GM23338 (cell line): Measurements from ENCODE around the gene MUC5B. TPM values are rescaled to one million over a fixed set of nuclear protein-coding genes. Genes with fewer than 3 reads are reported as not detected.

Source experiments
- ATAC-seq: fragments of 200-7000 bp; cut with Tn5 transposase; 3 replicates; pipeline ENCODE4 v1.9.1; 2020
- DNase-seq: peaks from one replicate; pipeline ENCODE4 v3.0.0-alpha.2; 2015; ENCODE audit warnings: low spot score
- H2AFZ ChIP-seq: fragments of 200-600 bp; sonication (generic); 2 replicates; pipeline ENCODE4 v1.8.0; 2016; ENCODE audit warnings: antibody characterized with exemption, mild to moderate bottlenecking, moderate library complexity
- H3F3A ChIP-seq: fragments of 200-600 bp; sonication (generic); replicated peaks from 2 replicates; pipeline ENCODE4 v1.8.0; 2017; ENCODE audit warnings: antibody characterized with exemption, mixed run types, low read depth
- H3K27ac ChIP-seq: fragments of 200-600 bp; sonication (generic); 2 replicates; pipeline ENCODE4 v1.6.1; 2016; ENCODE audit warnings: low read depth
- H3K27me3 ChIP-seq: fragments of 200-600 bp; sonication (generic); 2 replicates; pipeline ENCODE4 v1.8.0; 2016; ENCODE audit warnings: mild to moderate bottlenecking, mixed run types, moderate library complexity; ENCODE audit not compliant: insufficient read depth
- H3K36me3 ChIP-seq: fragments of 200-600 bp; sonication (generic); 2 replicates; pipeline ENCODE4 v1.8.0; 2016; ENCODE audit warnings: mild to moderate bottlenecking; ENCODE audit not compliant: insufficient read depth
- H3K4me1 ChIP-seq: fragments of 200-600 bp; sonication (generic); 2 replicates; pipeline ENCODE4 v1.8.0; 2016; ENCODE audit warnings: mild to moderate bottlenecking, moderate library complexity; ENCODE audit not compliant: insufficient read depth
- H3K4me2 ChIP-seq: fragments of 200-600 bp; sonication (generic); 2 replicates; pipeline ENCODE4 v1.7.1; 2017; ENCODE audit warnings: mixed run types
- H3K4me3 ChIP-seq: fragments of 200-600 bp; sonication (generic); 2 replicates; pipeline ENCODE4 v1.6.1; 2016; ENCODE audit warnings: mixed run types
- H3K79me2 ChIP-seq: fragments of 200-600 bp; sonication (generic); replicated peaks from 2 replicates; pipeline ENCODE4 v1.8.0; 2017; ENCODE audit warnings: mild to moderate bottlenecking; ENCODE audit not compliant: insufficient read depth
- H3K9me2 ChIP-seq: fragments of 200-600 bp; sonication (generic); 2 replicates; pipeline ENCODE4 v1.8.0; 2017; ENCODE audit not compliant: insufficient read depth
- H4K20me1 ChIP-seq: fragments of 200-600 bp; sonication (generic); replicated peaks from 2 replicates; pipeline ENCODE4 v1.8.0; 2017; ENCODE audit warnings: mild to moderate bottlenecking; ENCODE audit not compliant: insufficient read depth
- H3K27ac Mint-ChIP-seq: 2 replicates; pipeline ENCODE4 v1.8.0; 2020; ENCODE audit warnings: inconsistent platforms, mild to moderate bottlenecking, moderate library complexity, mixed read lengths
- H3K27me3 Mint-ChIP-seq: 3 replicates; pipeline ENCODE4 v1.8.0; 2022; ENCODE audit warnings: low read depth, mild to moderate bottlenecking, moderate library complexity, mixed read lengths, inconsistent platforms; ENCODE audit not compliant: insufficient read depth, poor library complexity
- H3K36me3 Mint-ChIP-seq: 3 replicates; pipeline ENCODE4 v1.8.0; 2021; ENCODE audit warnings: low read depth, mild to moderate bottlenecking, inconsistent platforms, moderate library complexity, mixed read lengths
- H3K4me1 Mint-ChIP-seq: 3 replicates; pipeline ENCODE4 v1.8.0; 2020; ENCODE audit warnings: mild to moderate bottlenecking, inconsistent platforms, mixed read lengths
- H3K4me3 Mint-ChIP-seq: 3 replicates; pipeline ENCODE4 v1.8.0; 2021; ENCODE audit warnings: moderate library complexity, mild to moderate bottlenecking, inconsistent platforms, mixed read lengths
- H3K9me3 Mint-ChIP-seq: 3 replicates; pipeline ENCODE4 v1.8.0; 2020; ENCODE audit warnings: moderate library complexity, mild to moderate bottlenecking, inconsistent platforms, mixed read lengths
- CREB1 ChIP-seq: fragments of 250-450 bp; sonication (Bioruptor Pico); IDR thresholded peaks from 2 replicates; pipeline ENCODE4 v1.5.0; 2020; ENCODE audit warnings: low read depth, mild to moderate bottlenecking, moderate library complexity
- EZH2phosphoT487 ChIP-seq: fragments of 200-600 bp; sonication (generic); IDR thresholded peaks from one replicate; pipeline ENCODE4 v1.8.1; 2018; ENCODE audit warnings: antibody characterized with exemption; ENCODE audit not compliant: unreplicated experiment
- JUNB ChIP-seq: IDR thresholded peaks from one replicate; pipeline ENCODE4 v1.6.1; 2016; ENCODE audit warnings: antibody characterized with exemption; ENCODE audit not compliant: unreplicated experiment
- NANOG ChIP-seq: IDR thresholded peaks from 2 replicates; pipeline ENCODE4 v1.6.1; 2016; ENCODE audit warnings: antibody characterized with exemption, borderline replicate concordance
- POLR2AphosphoS5 ChIP-seq: IDR thresholded peaks from 2 replicates; pipeline ENCODE4 v1.6.1; 2016; ENCODE audit warnings: antibody characterized with exemption, low read depth
- REST ChIP-seq: IDR thresholded peaks from one replicate; pipeline ENCODE4 v1.6.1; 2018; ENCODE audit warnings: antibody characterized with exemption; ENCODE audit not compliant: unreplicated experiment
- STAT1 ChIP-seq: IDR thresholded peaks from one replicate; pipeline ENCODE4 v1.6.1; 2016; ENCODE audit warnings: antibody characterized with exemption; ENCODE audit not compliant: unreplicated experiment
- ZNF331 ChIP-seq: fragments of 250-450 bp; sonication (Bioruptor Pico); IDR thresholded peaks from 2 replicates; pipeline ENCODE4 v1.5.0; 2020; ENCODE audit warnings: low read depth, mild to moderate bottlenecking, moderate library complexity
- ZNF462 ChIP-seq: fragments of 250-450 bp; sonication (Bioruptor Pico); IDR thresholded peaks from 2 replicates; pipeline ENCODE4 v1.5.0; 2020; ENCODE audit warnings: mild to moderate bottlenecking, moderate library complexity
- polyA plus RNA-seq: library from polyadenylated mRNA; unstranded; fragments of >200 nt; fragmentation: Nextera tagmentation; extraction: Ambion mirVana; gene quantifications from 2 replicates; pipeline ENCODE4 v1.2.1, GENCODE V29; 2016
- total RNA-seq: library from RNA; depleted of rRNA; stranded (reverse); fragments of >200 nt; shearing (Covaris generic); gene quantifications from 2 replicates; pipeline ENCODE4 v1.2.3, GENCODE V29; 2014
- TF ChIP-seq, protein P1 (sequence below): IDR thresholded peaks from 2 replicates; pipeline ENCODE4 v1.6.1; 2016; ENCODE audit warnings: antibody characterized with exemption
- TF ChIP-seq, protein P2 (sequence below), 2 experiments: fragments of 200-600 bp in 1 of 2; sonication (generic) in 1 of 2; conservative IDR thresholded peaks; 2 replicates each; pipeline versions ENCODE4 v1.5.1 to v1.6.1; 2016 to 2017; ENCODE audit warnings: antibody characterized with exemption in 2 of 2, low read depth in 2 of 2, mild to moderate bottlenecking in 2 of 2, moderate library complexity in 1 of 2

The MUC5B gene
- total and polyA plus RNA-seq, 2 experiments from 2014 or later = 0.18 to 0.90 TPM

DNA sequence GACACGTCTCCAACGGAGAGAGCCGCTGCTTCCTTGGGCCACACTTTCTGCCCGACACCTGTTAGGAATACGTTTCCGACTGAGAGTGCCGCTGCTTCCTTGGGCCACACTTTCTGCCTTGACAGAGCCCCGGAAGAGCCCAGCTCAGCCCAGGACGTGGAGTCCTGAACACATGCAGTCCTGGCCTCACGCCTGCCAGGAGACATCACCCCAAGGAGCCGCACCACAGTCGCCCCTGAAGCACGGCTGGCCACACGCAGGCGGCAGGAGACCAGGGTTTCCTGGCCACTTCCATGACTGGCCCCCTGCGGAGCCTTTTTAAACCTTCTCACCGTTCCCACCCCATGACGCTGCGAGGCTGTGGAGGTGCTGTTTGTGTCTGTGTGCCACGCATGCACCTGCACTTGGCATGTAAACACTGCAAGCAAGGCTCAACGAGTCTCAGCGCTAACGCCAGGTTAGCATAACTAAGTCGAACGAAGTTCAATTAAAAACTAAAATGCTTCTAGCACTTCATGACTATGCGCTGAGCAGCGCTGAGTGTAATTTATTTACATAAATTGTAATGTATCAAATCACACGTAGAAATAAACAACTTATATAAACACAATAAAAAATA, 77.8 kb downstream of the MUC5B start:
- Histone ChIP-seq H3K27ac (no peak overlapping the region), H4K20me1 (no peaks in the 10 kb centered on the region; the same call in 1 of the 2 replicates), H3K4me2 (no peak overlapping the region), H3K36me3 (no peaks in the 10 kb centered on the region), H3F3A (0 out of 2 replicates have a peak, but pooled peaks cover 3% of the 10 kb centered on the region), H3K4me3 (no peak overlapping the region), H3K79me2 (peaks cover 76% of the 10 kb centered on the region), H3K9me2 (no peaks in the 10 kb centered on the region), H3K4me1 (0 out of 2 replicates have a peak, but pooled peaks cover 5% of the 10 kb centered on the region), H2AFZ (no peak overlapping the region), H3K27me3 (no peaks in the 10 kb centered on the region)
- no peak for ATAC-seq
- peaks cover 31% of the 10 kb centered on the region for H3K4me1 Mint-ChIP-seq
- H3K9me3 Mint-ChIP-seq = no peaks in the 10 kb centered on the region; the same call in 2 of the 3 replicates
- DNase-seq = no peak
- H3K36me3 Mint-ChIP-seq = no peaks in the 10 kb centered on the region
- TF ChIP-seq JUNB (no peak), STAT1 (no peak), NANOG (no peak), EZH2phosphoT487 (no peak), ZNF331 (CRISPR knock-in tag) (no peak), REST (no peak), CREB1 (no peak), ZNF462 (CRISPR knock-in tag) (no peak), POLR2AphosphoS5 (no peak)
- TF ChIP-seq, protein P1, sequence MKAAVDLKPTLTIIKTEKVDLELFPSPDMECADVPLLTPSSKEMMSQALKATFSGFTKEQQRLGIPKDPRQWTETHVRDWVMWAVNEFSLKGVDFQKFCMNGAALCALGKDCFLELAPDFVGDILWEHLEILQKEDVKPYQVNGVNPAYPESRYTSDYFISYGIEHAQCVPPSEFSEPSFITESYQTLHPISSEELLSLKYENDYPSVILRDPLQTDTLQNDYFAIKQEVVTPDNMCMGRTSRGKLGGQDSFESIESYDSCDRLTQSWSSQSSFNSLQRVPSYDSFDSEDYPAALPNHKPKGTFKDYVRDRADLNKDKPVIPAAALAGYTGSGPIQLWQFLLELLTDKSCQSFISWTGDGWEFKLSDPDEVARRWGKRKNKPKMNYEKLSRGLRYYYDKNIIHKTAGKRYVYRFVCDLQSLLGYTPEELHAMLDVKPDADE = no peak
- TF ChIP-seq, protein P2, sequence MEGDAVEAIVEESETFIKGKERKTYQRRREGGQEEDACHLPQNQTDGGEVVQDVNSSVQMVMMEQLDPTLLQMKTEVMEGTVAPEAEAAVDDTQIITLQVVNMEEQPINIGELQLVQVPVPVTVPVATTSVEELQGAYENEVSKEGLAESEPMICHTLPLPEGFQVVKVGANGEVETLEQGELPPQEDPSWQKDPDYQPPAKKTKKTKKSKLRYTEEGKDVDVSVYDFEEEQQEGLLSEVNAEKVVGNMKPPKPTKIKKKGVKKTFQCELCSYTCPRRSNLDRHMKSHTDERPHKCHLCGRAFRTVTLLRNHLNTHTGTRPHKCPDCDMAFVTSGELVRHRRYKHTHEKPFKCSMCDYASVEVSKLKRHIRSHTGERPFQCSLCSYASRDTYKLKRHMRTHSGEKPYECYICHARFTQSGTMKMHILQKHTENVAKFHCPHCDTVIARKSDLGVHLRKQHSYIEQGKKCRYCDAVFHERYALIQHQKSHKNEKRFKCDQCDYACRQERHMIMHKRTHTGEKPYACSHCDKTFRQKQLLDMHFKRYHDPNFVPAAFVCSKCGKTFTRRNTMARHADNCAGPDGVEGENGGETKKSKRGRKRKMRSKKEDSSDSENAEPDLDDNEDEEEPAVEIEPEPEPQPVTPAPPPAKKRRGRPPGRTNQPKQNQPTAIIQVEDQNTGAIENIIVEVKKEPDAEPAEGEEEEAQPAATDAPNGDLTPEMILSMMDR (conservative IDR thresholded peaks at IDR 0.05; ENCODE audit: low read depth in 2 of 2) = no peak
- H3K27ac Mint-ChIP-seq = no peak overlapping the region
- H3K27me3 Mint-ChIP-seq = peaks cover 3% of the 10 kb centered on the region
- no peak overlapping the region for H3K4me3 Mint-ChIP-seq
